ENCODE measurements around the gene HPSE2. TPM values are rescaled to one million over a fixed set of nuclear protein-coding genes. Genes with fewer than 3 reads are reported as not detected.

The HPSE2 gene
- total RNA-seq, 4 donors from 2014 or later = 32.3 to 70.0 (median 43.6) TPM

- intact Hi-C loops (cut with DNase I) = no loop called here
- H3K9me3 ChIP-seq = no peaks in the 10 kb centered on the region
- no peak for DNase-seq (ENCODE audit: extremely low spot score)
- H3K4me3 ChIP-seq = no peak overlapping the region
- TF ChIP-seq POLR2AphosphoS5 (IDR thresholded peaks at IDR 0.05) (no peak), EP300 (IDR thresholded peaks at IDR 0.05) (no peak), POLR2A (IDR thresholded peaks at IDR 0.05; ENCODE audit: low read depth) (no peak), CTCF (IDR thresholded peaks at IDR 0.05) (no peak)
- no peaks in the 10 kb centered on the region for H3K27me3 ChIP-seq
- peaks cover 0 to 32% (median 18%) of the 10 kb centered on the region in 4 donors for H3K4me1 ChIP-seq
- H3K36me3 ChIP-seq = no peaks in the 10 kb centered on the region
- peak overlapping the region in 2 of 4 donors; percentile 37 to 46 for H3K27ac ChIP-seq (replicated peaks in 1 of 4)
- WGBS = 45% methylated on average over 3 of the region's 3 CpGs
Measured at GRCh38 chr10:98832196-98832595, 403.5 kb downstream of the HPSE2 start.

GRCh38 chr10:98831391-98831790, 404.3 kb downstream of the HPSE2 start:
- TF ChIP-seq POLR2A (IDR thresholded peaks at IDR 0.05; ENCODE audit: low read depth) = no peak
- TF ChIP-seq POLR2AphosphoS5 (IDR thresholded peaks at IDR 0.05) = no peak
- no peak for TF ChIP-seq EP300 (IDR thresholded peaks at IDR 0.05)
- no peak for TF ChIP-seq CTCF (IDR thresholded peaks at IDR 0.05)
- no peak for DNase-seq (ENCODE audit: extremely low spot score)

GRCh38 chr10:98825741-98826140, 409.9 kb downstream of the HPSE2 start:
- H3K9me3 ChIP-seq = no peaks in the 10 kb centered on the region

More at GRCh38 chr10:98831391-98831790, 404.3 kb downstream of the HPSE2 start:
- Histone ChIP-seq H3K9me3 (no peaks in the 10 kb centered on the region), H3K4me3 (no peak overlapping the region), H3K36me3 (no peaks in the 10 kb centered on the region), H3K4me1 (peaks cover 0 to 30% (median 18%) of the 10 kb centered on the region in 4 donors), H3K27ac (replicated peaks in 1 of 4) (no peak overlapping the region), H3K27me3 (no peaks in the 10 kb centered on the region)
- 89% methylated on average over 1 of the region's 1 CpG for WGBS
- intact Hi-C loops (cut with DNase I) = no loop called here

GRCh38 chr10:98817396-98817795, 418.3 kb downstream of the HPSE2 start:
- intact Hi-C loops (cut with DNase I) = no loop called here
- 85% methylated on average over 3 of the region's 3 CpGs for WGBS
- Histone ChIP-seq H3K27me3 (no peaks in the 10 kb centered on the region), H3K9me3 (no peaks in the 10 kb centered on the region), H3K27ac (replicated peaks in 1 of 4) (no peak overlapping the region), H3K4me3 (no peak overlapping the region), H3K36me3 (no peaks in the 10 kb centered on the region), H3K4me1 (no peaks in the 10 kb centered on the region)
- no peak for DNase-seq (ENCODE audit: extremely low spot score)
- TF ChIP-seq CTCF (IDR thresholded peaks at IDR 0.05) (no peak), POLR2A (IDR thresholded peaks at IDR 0.05; ENCODE audit: low read depth) (no peak), EP300 (IDR thresholded peaks at IDR 0.05) (no peak)

More at GRCh38 chr10:98825741-98826140, 409.9 kb downstream of the HPSE2 start:
- Histone ChIP-seq H3K27me3 (no peaks in the 10 kb centered on the region), H3K4me3 (no peak overlapping the region), H3K36me3 (no peaks in the 10 kb centered on the region), H3K27ac (replicated peaks in 1 of 4) (no peak overlapping the region), H3K4me1 (no peaks in the 10 kb centered on the region)
- no peak for TF ChIP-seq EP300 (IDR thresholded peaks at IDR 0.05)
- TF ChIP-seq CTCF (IDR thresholded peaks at IDR 0.05) = no peak
- no peak for TF ChIP-seq POLR2A (IDR thresholded peaks at IDR 0.05; ENCODE audit: low read depth)
- no peak for TF ChIP-seq POLR2AphosphoS5 (IDR thresholded peaks at IDR 0.05)
- no peak for DNase-seq (ENCODE audit: extremely low spot score)
- intact Hi-C loops (cut with DNase I) = no loop called here

Measured in esophagus muscularis mucosa (tissue), 4 donors.